ENCODE results near the gene DNAH8. TPM values are rescaled to one million over a fixed set of nuclear protein-coding genes. Genes with fewer than 3 reads are reported as not detected.

The DNAH8 gene
- total and polyA plus RNA-seq, 3 donors from 2014 or later = 17.2 to 23.7 (median 19.0) TPM

GRCh38 chr6:38687549-38687948 lies 27.6 kb upstream of the DNAH8 start:
- intact Hi-C loops (cut with DNase I; ENCODE audit: low total_unique reads) = no loop called here
- H3K27me3 ChIP-seq = no peaks in the 10 kb centered on the region
- H3K9me3 ChIP-seq = no peaks in the 10 kb centered on the region
- no peak overlapping the region for H3K27ac ChIP-seq
- no peak for DNase-seq
- no peaks in the 10 kb centered on the region for H3K36me3 ChIP-seq (ENCODE audit: low read depth, missing control alignments)
- peaks cover 17% of the 10 kb centered on the region for H3K4me1 ChIP-seq
- no peak for TF ChIP-seq CTCF (IDR thresholded peaks at IDR 0.05)
- no peak for TF ChIP-seq POLR2A (IDR thresholded peaks at IDR 0.05)
- no peak overlapping the region for H3K4me3 ChIP-seq
- 89 to 91% methylated on average over 1 of the region's 1 CpG for WGBS, 2 donors

- no peaks in the 10 kb centered on the region for H3K9me3 ChIP-seq
- WGBS, 2 donors = 87 to 92% methylated on average over 6 of the region's 6 CpGs
- intact Hi-C loops (cut with DNase I; ENCODE audit: low total_unique reads) = no loop called here
- H3K27me3 ChIP-seq = no peaks in the 10 kb centered on the region
- no peaks in the 10 kb centered on the region for H3K36me3 ChIP-seq (ENCODE audit: low read depth, missing control alignments)
- peaks cover 17% of the 10 kb centered on the region for H3K4me1 ChIP-seq
- H3K27ac ChIP-seq = no peak overlapping the region
- no peak for DNase-seq
- TF ChIP-seq POLR2A (IDR thresholded peaks at IDR 0.05) (no peak), CTCF (IDR thresholded peaks at IDR 0.05) (no peak)
- H3K4me3 ChIP-seq = no peak overlapping the region
Observed at GRCh38 chr6:38688579-38689087, 26.5 kb upstream of the DNAH8 start.

- 92 to 100% methylated on average over 2 of the region's 2 CpGs for WGBS, 2 donors
- no peak for TF ChIP-seq POLR2A (IDR thresholded peaks at IDR 0.05)
- no peak for TF ChIP-seq CTCF (IDR thresholded peaks at IDR 0.05)
- DNase-seq = no peak
Observed at GRCh38 chr6:38695227-38695900, 19.7 kb upstream of the DNAH8 start.

GRCh38 chr6:38695933-38696332 lies 19.2 kb upstream of the DNAH8 start:
- no peaks in the 10 kb centered on the region for H3K4me1 ChIP-seq
- no peaks in the 10 kb centered on the region for H3K36me3 ChIP-seq (ENCODE audit: low read depth, missing control alignments)
- 36 to 64% methylated on average over 1 of the region's 1 CpG for whole genome bisulfite sequencing, 2 donors
- H3K27ac ChIP-seq = no peak overlapping the region
- no peak overlapping the region for H3K4me3 ChIP-seq
- TF ChIP-seq CTCF (IDR thresholded peaks at IDR 0.05) (no peak), POLR2A (IDR thresholded peaks at IDR 0.05) (no peak)
- no peaks in the 10 kb centered on the region for H3K27me3 ChIP-seq
- H3K9me3 ChIP-seq = no peaks in the 10 kb centered on the region
- DNase-seq = no peak
- intact Hi-C loops (cut with DNase I; ENCODE audit: low total_unique reads) = no loop called here

More at GRCh38 chr6:38695227-38695900, 19.7 kb upstream of the DNAH8 start:
- intact Hi-C loops (cut with DNase I; ENCODE audit: low total_unique reads) = no loop called here
- Histone ChIP-seq H3K27me3 (no peaks in the 10 kb centered on the region), H3K27ac (no peak overlapping the region), H3K4me3 (no peak overlapping the region), H3K36me3 (ENCODE audit: low read depth, missing control alignments) (no peaks in the 10 kb centered on the region), H3K9me3 (no peaks in the 10 kb centered on the region), H3K4me1 (no peaks in the 10 kb centered on the region)

GRCh38 chr6:38696345-38696744 lies 18.8 kb upstream of the DNAH8 start:
- intact Hi-C loops (cut with DNase I; ENCODE audit: low total_unique reads) = no loop called here
- H3K27ac ChIP-seq = no peak overlapping the region
- no peaks in the 10 kb centered on the region for H3K27me3 ChIP-seq
- no peak for DNase-seq
- no peaks in the 10 kb centered on the region for H3K9me3 ChIP-seq
- no peaks in the 10 kb centered on the region for H3K36me3 ChIP-seq (ENCODE audit: low read depth, missing control alignments)
- H3K4me3 ChIP-seq = no peak overlapping the region
- no peak for TF ChIP-seq POLR2A (IDR thresholded peaks at IDR 0.05)
- no peak for TF ChIP-seq CTCF (IDR thresholded peaks at IDR 0.05)
- H3K4me1 ChIP-seq = no peaks in the 10 kb centered on the region

Data from testis (tissue), 3 donors.